Uterus (tissue), 4 donors: ENCODE measurements around the gene PLA1A. TPM values are rescaled to one million over a fixed set of nuclear protein-coding genes. Genes with fewer than 3 reads are reported as not detected.

ENCODE experiments used
- DNase-seq, 2 donors: peaks; one replicate each; pipeline ENCODE4 v3.0.0-alpha.2; 2019 to 2020
- H3K27ac ChIP-seq, 2 donors: fragments of 200-600 bp; sonication (generic); 1 replicate in 1 of 2; 2 replicates in 1 of 2; pipeline ENCODE4 v1.5.1; 2016 to 2018
- H3K27me3 ChIP-seq, 2 donors: fragments of 200-600 bp; sonication (generic); one replicate each; pipeline ENCODE4 v1.5.1; 2018 to 2019; ENCODE audit warnings: control low read depth in 1 of 2
- H3K36me3 ChIP-seq, 2 donors: fragments of 200-600 bp; sonication (generic); one replicate each; pipeline ENCODE4 v1.5.1; 2019; ENCODE audit warnings: control low read depth in 1 of 2
- H3K4me1 ChIP-seq, 2 donors: fragments of 200-600 bp; sonication (generic); one replicate each; pipeline ENCODE4 v1.5.1; 2018 to 2019; ENCODE audit warnings: control low read depth in 1 of 2
- H3K4me3 ChIP-seq, 2 donors: fragments of 200-600 bp; sonication (generic); 1 replicate in 1 of 2; 2 replicates in 1 of 2; pipeline ENCODE4 v1.5.1; 2018 to 2019; ENCODE audit warnings: mild to moderate bottlenecking in 1 of 2
- H3K9me3 ChIP-seq, 2 donors: fragments of 200-600 bp; sonication (generic); one replicate each; pipeline ENCODE4 v1.5.1; 2019; ENCODE audit warnings: control low read depth in 1 of 2
- CTCF ChIP-seq, 4 experiments: fragments of 200-600 bp in 2 of 4; fragments of 450-650 bp in 2 of 4; sonication (generic) in 2 of 4; IDR thresholded peaks; one replicate each; pipeline ENCODE4 v1.5.1; 2016 to 2019; ENCODE audit warnings: antibody characterized with exemption in 4 of 4, mild to moderate bottlenecking in 2 of 4, moderate library complexity in 1 of 4
- POLR2A ChIP-seq, 2 donors: fragments of 450-650 bp; IDR thresholded peaks; one replicate each; pipeline ENCODE4 v1.6.1; 2016; ENCODE audit warnings: antibody characterized with exemption in 2 of 2, mild to moderate bottlenecking in 1 of 2, moderate library complexity in 1 of 2
- intact Hi-C: fragments of 100-400 bp; cut with DNase I; formaldehyde crosslinking; loops from one replicate; pipeline ENCODE4 v1.15.1; 2023; ENCODE audit warnings: low total_unique reads
- total RNA-seq, 4 donors: library from RNA; depleted of rRNA in 3 of 4; stranded (reverse); fragments of >200 nt in 3 of 4; gene quantifications; one replicate each; pipeline versions ENCODE4 v1.1.0 to v1.2.4, GENCODE V29; 2014 to 2023
- donor health status: DM: yes; HTN: yes; CAD: no.

Gene PLA1A
- total RNA-seq, 4 donors from 2014 or later: 11.9 to 37.1 (median 16.5) TPM; not detected in 1

- TF ChIP-seq POLR2A (IDR thresholded peaks at IDR 0.05) (no peak), CTCF (IDR thresholded peaks at IDR 0.05) (no peak)
- H3K36me3 ChIP-seq: no peaks in the 10 kb centered on the region
- H3K4me1 ChIP-seq: no peaks in the 10 kb centered on the region
- H3K9me3 ChIP-seq: no peaks in the 10 kb centered on the region
- DNase-seq: no peak
- intact Hi-C loops: no loop called here
- H3K27me3 ChIP-seq: no peaks in the 10 kb centered on the region
- H3K27ac ChIP-seq: no peak overlapping the region
- H3K4me3 ChIP-seq: no peak overlapping the region
Measured at GRCh38 chr3:119569156-119569555, 28.5 kb upstream of the PLA1A start.

- intact Hi-C loops: no loop called here
- Histone ChIP-seq H3K9me3 (no peaks in the 10 kb centered on the region), H3K4me1 (no peaks in the 10 kb centered on the region), H3K27me3 (no peaks in the 10 kb centered on the region), H3K27ac (no peak overlapping the region), H3K36me3 (no peaks in the 10 kb centered on the region), H3K4me3 (no peak overlapping the region)
- TF ChIP-seq POLR2A (IDR thresholded peaks at IDR 0.05): no peak
- TF ChIP-seq CTCF (IDR thresholded peaks at IDR 0.05): no peak
- DNase-seq: no peak
Measured at GRCh38 chr3:119570229-119570628, 27.5 kb upstream of the PLA1A start.

- intact Hi-C loops: no loop called here
- no peak overlapping the region for H3K27ac ChIP-seq
- H3K4me3 ChIP-seq: no peak overlapping the region
- no peak for TF ChIP-seq CTCF (IDR thresholded peaks at IDR 0.05)
- no peak for TF ChIP-seq POLR2A (IDR thresholded peaks at IDR 0.05)
- H3K9me3 ChIP-seq: no peaks in the 10 kb centered on the region
- no peaks in the 10 kb centered on the region for H3K4me1 ChIP-seq
- DNase-seq: no peak
- H3K27me3 ChIP-seq: no peaks in the 10 kb centered on the region
- no peaks in the 10 kb centered on the region for H3K36me3 ChIP-seq
Measured at GRCh38 chr3:119571230-119571629, 26.5 kb upstream of the PLA1A start.

- no peaks in the 10 kb centered on the region for H3K36me3 ChIP-seq
- H3K27ac ChIP-seq: no peak overlapping the region
- no peaks in the 10 kb centered on the region for H3K4me1 ChIP-seq
- intact Hi-C loops: no loop called here
- H3K27me3 ChIP-seq: no peaks in the 10 kb centered on the region
- TF ChIP-seq CTCF (IDR thresholded peaks at IDR 0.05) (no peak), POLR2A (IDR thresholded peaks at IDR 0.05) (no peak)
- no peaks in the 10 kb centered on the region for H3K9me3 ChIP-seq
- no peak for DNase-seq
- H3K4me3 ChIP-seq: no peak overlapping the region
Measured at GRCh38 chr3:119571688-119572087, 26.0 kb upstream of the PLA1A start.

- DNase-seq: no peak
- Histone ChIP-seq H3K4me1 (no peaks in the 10 kb centered on the region), H3K4me3 (no peak overlapping the region), H3K9me3 (no peaks in the 10 kb centered on the region), H3K27me3 (no peaks in the 10 kb centered on the region), H3K27ac (no peak overlapping the region), H3K36me3 (no peaks in the 10 kb centered on the region)
- TF ChIP-seq CTCF (IDR thresholded peaks at IDR 0.05): no peak
- no peak for TF ChIP-seq POLR2A (IDR thresholded peaks at IDR 0.05)
- intact Hi-C loops: no loop called here
Measured at GRCh38 chr3:119575507-119575906, 22.2 kb upstream of the PLA1A start.
